HG02973 (cell line): Measurements from ENCODE around the gene RASA3.
A peak's percentile ranks its signal among the peaks of the same experiment; 100 is the strongest.
"Not testable (repeated sequence)": the region's sequence is repeated elsewhere in the genome, so short reads cannot be mapped to it uniquely, and the experiment has no call there.

Experiments used
- ATAC-seq: cut with Tn5 transposase; IDR thresholded peaks from one replicate; pipeline ENCODE4 v1.9.1; 2021; ENCODE audit warnings: moderate library complexity; ENCODE audit not compliant: unreplicated experiment

The RASA3 gene

DNA sequence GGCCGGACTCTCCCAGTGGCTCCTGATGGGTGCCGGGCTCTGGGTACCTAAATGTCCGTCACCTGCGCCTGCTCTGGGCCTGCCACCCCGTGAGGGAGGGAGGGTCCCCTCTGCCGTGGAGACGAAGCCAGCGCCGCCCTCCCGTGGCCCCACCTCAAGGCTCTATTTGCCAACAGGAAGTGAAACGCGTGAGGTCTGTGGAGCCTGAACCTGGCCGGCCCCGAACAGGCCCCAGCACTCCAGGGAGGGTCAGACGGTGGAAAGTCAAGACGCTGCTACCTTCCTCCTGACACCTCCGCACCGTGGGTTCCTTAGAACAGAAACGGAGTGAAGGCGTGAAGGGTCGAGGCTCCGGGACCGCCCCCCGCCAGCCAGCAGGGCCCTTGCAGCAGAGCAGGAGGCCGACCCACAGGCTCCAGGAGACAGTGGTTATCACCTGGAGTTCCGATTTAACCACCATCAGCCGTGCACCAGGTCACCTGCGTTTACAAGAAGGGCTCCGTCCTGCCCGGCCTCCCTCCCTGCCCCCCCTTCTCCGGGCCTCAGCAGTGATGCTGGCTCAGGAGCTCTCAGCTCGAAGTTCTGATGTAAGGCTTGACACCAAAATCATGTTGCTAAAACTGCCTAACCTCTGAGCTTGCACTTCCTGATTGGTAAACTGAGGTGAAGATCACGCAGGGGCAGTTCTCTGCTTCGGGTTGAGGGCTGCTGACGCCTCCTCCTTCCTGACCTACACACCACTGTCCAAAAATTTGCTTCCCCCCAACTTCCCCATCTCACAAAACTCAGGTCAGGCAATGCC lies 107.6 kb downstream of the RASA3 start:
- peak; percentile 77 for ATAC-seq

DNA sequence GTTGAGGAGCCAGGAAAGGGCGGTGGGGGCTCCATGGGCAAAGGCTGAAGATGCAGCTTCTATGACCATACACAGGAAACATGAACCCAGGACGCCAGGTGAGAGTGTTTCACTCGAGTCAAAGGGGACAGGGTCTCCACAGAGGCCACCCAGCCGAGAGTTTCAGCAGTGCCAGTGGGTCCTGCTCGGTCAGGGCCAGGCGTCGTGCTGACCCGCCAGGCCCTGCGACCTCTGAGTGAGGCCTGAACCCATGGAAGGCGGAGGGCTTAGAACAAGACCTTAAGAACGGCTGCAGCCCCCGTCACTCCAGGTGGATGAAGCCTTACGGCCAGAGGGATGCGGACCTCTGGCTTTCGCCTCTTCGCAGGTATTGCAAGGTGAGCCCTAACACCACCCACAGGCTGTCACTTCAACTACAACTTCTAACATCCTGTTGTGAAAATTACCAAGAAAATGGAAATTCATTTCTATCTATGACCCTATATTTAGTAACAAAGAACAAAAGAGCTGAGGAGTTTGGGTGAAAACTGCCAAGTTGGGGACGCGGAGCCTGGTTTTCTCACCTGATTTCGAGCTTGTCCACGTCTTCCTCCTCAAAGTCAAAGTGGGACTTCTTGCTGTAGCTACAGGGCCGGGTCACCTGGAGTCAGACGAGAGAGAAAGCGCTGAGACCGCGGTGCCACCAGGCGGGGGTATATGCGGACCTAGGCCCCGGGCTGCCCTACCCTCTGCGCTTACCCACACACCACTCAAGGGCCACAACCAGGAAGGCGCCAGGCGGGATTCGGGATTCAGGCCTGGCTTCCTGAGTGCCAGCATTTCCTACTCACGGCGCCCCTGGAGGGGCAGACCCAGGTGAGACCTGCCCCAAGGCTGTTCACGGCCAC lies 108.5 kb downstream of the RASA3 start:
- ATAC-seq, result no peak

DNA sequence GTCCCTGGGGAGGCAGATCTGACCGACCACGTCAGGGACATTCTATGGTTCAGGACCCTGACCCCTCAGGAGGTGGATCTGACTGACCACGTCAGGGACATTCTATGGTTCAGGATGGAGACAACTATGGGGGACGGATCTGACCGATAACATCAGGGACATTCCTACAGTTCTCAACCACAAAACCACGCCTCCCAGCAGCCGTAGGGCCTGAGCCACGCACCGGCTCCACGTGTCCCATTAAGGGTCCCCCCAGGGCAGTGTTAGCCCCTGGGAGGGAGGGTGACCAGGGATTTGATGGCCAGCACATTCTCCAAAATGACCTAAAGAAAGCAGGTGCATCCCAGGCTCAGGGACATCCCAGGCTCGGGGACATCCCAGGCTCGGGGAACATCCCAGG lies 109.5 kb downstream of the RASA3 start:
- ATAC-seq, result no peak

DNA sequence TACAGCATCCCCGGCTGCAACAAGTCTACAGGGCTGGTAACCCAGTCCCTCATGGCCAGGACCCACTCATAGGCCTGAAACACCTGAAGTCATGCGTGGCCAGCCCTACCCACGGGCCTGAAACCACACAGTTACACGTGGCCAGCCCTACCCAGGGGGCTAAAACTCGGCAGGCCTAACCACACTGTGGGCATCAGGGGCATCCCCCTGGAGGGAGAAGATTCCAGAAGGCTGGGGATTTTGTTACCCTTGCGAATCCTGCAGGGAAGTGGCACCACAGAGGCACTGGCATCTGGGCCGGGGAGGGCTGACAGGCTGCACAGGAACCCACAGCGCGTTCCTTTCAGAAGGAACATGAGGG lies 110.1 kb downstream of the RASA3 start:
- ATAC-seq, result no peak

DNA sequence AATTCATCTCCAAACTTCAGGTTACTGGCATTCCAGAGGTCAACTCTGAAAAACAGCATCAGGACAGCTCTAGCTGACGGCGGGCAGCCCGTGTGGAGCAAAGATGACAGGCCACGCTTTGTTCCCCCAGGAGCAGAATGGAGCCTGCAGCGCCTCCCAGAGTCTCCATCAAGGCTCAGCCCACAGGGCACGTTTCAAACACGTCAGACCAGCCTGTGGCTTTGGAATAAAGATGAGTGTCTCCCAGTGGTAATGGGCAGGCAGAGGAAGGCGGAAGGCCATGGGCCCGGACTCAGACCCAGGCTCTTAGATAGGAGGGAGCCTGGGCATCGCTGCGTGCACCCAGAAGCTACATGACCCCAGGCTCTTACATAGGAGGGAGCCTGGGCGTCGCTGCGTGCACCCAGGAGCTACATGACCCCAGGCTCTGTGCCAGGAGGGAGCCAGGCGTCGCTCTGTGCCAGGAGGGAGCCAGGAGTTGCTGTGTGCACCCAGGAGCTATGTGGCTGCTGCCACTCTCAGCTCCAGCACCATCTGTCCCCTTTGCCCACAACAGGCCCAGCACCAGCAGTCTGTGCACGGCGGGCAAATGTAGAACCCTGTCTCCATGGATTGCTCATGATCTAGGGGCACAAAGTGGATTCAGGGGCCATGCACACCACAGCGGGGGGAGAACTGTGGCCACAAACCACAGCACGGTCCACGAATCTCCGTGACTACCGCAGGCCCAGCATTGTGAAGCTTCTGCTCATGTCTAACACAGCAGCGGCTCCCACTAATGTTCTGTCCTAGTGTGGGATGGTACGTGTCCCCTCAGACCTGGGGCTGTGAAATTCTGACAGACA lies 110.7 kb downstream of the RASA3 start:
- no peak for ATAC-seq

DNA sequence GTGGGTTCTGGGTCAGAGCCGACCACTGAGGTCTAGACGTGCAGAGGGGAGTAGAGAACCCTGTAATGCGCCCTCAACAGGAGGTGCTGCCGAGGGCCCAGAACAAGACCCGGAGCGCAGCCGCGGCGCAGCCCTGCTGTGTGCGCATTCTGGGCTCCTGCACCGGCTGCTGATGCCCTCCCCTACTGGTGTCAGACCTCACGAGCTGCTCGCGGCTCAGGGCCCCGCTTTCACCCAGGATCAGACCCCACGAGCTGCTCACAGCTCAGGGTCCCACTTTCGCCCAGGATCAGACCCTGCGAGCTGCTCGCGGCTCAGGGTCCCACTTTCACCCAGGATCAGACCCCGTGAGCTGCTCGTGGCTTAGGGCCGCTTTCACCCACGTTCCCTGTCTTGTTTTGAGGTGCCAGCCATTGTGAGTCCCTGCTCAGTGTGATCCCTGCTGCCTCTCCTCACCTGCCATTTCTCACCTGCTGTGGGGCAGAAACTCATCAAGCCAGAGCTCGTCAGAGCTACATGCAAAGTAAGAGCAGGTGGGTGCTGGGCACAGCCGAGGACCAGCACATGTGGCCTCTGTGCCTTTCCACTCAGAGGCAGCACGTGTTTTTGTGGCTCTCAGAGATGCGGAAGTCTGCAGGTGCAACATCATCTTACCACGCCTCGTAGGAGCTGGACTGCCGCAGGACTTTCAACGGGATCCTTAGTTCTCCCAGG lies 111.5 kb downstream of the RASA3 start:
- no peak for ATAC-seq

DNA sequence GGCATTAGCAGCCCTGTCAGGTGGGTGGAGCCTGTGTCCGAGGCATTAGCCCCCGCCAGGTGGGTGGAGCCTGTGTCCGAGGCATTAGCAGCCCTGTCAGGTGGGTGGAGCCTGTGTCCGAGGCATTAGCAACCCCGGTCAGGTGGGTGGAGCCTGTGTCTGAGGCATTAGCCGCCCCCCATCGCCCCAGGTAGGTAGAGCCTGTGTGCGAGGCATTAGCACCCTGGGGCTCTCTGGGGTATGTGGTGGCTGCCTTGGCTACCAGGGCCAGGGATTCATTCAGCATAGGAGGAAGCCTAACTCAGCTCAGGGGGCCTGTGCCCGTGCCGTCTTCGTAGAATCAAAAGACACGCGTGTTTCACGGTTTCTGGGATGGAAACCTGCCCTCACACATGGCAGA lies 112.3 kb downstream of the RASA3 start:
- ATAC-seq, result not testable (repeated sequence)

DNA sequence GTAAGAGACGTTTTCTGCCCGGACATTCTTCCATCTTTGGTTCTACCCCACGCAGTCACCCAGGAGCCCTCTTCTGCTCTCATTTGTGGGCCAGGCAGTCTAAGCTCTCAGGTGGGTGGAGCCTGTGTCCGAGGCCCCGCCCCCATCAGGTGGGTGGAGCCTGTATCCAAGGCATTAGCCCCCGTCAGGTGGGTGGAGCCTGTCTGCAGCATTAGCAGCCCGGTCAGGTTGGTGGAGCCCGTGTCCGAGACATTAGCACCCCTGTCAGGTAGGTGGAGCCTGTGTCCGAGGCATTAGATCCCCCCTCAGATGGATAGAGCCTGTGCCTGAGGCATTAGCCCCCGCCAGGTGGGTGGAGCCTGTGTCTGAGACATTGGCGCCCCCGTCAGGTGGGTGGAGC lies 113.1 kb downstream of the RASA3 start:
- no peak for ATAC-seq

DNA sequence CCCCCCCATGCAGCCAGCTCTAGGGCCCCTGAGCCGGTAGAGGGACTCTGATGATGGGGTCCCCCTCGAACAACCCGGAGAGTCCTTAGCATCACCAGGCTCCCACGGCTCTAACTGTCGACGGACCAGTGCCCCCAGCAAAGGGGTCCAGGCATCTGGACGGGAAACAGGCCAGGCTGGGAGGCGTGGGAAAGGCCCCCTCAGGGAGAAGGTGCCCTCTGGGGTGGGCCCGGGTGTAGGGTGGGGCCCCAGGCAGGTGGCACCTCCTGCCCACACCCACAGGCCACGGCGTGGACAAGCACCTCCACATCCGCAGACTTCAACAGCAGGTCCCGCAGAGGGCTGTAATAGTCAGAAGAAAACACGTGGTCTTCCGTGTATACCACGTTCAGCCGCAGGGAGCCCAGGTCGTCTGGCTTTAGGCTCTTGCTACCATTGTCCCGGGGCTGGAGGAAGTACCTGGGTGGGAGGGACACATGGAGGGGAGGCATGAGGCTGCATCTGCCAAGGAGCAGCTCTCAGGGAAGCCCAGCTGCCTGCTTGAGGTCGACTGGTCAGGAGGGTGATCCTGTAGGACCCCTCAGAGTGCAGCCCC lies 113.9 kb downstream of the RASA3 start:
- no peak for ATAC-seq

DNA sequence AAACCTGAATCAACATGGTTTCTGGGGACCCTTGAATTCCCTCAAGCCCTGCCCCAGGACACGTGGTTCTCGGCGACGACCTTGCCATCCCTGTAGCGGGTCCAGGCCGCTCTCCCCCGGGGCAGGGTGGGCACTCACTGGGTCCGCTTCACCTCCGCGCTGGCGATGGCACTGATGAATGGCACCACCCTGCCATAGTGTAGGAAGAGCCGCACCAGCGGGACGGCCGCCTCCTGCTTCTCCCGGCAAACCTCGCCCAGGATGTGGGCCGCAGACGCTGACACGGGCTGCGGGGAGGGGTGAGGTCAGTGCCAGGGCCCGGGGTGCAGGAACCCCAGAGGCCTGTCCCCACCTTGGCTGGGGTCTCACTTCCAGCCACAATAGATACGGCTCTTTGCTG lies 114.5 kb downstream of the RASA3 start:
- ATAC-seq, result no peak

DNA sequence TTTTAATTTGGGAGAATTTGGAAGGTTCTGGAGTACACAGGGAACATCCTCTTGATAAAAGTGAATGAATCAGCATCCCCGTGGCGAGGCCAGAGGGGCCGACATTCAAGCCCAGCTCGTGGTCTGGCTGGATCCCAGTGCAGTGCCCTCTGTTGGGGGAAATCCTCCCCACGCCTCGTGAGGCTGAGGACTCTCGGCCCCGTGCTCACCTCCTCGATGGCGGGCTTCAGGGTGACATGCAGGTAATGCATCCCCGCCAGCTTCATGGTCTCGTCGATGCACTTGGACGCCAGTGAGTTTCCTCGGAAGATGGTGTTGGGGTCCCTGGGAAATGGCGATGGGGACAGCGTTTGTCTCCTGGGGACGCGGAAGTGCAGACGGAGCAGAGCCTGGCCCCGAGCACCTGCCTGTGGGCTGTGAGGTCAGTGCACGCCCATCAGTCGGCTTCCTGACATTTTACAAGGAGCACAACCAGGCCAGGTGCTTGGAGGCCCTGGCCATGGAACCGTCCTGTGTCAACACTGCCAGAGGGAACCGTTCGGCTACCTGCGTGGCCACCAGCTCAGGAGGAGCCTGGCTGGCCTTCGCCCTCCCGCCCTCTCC lies 115.3 kb downstream of the RASA3 start:
- no peak for ATAC-seq

DNA sequence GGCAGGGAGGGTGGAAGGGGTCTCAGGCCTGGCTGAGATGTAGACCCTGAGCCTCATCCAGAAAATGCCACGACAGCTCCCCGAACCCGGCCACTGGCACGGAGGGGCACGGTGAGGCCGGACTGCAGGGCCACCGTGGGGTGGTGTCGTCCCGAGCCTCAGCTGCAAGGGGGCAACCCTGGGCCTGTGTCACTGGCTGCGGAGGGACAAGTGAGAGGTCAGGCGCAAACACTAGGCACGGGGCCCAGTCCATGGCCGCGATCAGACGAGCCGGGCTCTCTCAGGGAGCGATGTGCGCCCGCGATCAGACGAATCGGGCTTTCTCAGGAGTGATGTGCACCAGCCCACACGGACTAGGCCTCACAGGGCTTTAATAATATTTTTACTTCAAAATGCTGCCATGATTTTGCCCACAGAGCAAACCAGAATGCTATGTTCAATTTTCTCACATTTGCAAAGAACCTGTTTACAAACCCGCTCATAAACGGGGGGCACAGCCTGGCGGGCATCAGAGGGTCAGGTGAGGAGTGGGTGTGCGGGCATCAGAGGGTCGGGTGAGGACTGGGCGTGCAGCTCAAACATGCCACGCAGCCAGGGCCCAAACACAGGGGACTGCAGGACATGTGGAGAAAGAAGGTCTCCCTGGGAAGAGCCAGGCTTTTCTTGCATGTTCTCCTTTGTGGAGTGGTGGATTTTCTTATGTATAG lies 115.9 kb downstream of the RASA3 start:
- no peak for ATAC-seq

DNA sequence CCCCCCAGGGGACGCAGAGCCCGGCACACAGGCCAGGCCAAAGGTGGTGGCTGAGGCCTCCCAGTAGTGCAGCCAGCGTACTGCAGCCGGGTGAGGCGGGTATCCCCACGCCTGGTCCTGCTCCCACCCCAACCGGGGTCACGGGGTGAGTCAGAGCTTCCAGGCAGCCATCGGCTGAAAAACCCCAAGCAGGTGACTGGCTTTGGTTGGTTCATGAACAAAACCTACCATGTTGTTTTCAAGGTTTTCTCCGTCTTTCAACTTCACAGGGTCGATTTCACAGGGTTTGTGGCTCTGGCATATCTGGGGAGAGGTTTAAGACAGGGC lies 116.5 kb downstream of the RASA3 start:
- no peak for ATAC-seq

DNA sequence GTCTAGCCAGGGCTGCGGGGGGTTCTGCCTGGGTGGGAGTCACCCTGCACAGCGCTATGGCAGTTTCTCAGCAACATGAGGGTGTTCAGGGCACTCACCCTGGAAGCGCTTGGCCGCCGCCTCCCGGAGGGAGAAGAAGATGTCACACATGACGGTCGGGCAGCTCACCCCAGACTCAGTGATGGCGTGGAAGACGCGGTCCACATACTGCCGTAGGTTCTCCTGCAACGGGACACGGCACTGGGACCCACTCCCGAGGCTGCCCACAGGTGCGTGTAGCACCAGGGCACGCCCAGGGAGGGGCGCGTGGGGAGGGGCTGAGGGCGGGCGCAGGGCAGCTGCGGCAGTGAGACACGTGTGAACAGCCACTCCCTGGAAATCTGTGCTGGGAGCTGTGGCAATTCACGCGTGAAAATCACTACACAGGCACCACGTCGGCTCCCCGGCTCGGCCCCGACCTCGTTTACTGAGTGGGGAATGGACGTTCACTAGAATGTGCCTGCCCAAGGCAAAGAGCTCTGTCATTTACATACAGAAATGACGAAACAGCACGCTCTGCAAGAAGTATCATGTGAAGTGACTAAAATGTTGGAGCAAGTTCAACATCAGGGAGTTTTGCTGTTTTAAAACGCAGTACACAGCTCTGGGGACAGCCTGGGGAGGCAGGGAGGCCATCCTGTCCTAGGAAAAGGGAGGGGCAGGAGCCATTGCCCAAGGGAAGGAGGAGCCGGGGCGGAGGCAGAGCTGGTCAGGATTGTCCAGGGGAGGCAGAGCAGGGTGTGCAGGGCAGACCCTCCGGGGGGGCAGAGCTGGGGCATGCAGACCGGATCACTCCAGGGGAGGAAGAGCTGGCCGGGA lies 117.1 kb downstream of the RASA3 start:
- ATAC-seq, result no peak

DNA sequence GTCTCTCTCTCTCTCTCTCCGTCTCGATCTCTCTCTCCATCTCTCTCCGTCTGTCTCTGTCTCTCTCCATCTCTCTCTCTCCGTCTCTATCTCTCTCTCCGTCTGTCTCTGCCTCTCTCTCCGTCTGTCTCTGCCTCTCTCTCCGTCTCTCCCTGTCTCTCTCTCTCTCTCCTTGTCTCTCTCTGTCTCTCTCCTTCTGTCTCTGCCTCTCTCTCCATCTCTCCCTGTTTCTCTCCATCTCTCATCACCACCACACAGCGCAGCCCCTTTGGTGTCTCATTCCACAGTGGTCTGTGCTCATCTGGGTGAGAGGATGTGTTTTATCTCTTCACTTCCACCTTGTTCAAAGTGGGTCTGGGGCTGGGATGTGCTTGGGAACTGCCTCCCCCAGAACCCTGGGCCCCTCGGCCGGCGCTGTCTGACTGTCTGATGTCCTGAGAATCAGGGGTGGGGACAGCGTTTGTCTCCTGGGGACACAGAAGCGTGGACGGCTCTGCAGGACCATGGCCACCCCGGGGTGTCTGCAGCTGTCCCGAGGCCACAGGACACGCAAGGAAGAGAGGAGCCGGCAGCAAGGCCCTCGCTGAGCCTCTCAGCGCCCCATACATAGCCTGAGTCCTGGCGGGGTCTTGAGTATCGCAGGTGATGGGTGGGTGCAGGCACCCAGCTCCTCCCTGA lies 118.3 kb downstream of the RASA3 start:
- ATAC-seq, result no peak

DNA sequence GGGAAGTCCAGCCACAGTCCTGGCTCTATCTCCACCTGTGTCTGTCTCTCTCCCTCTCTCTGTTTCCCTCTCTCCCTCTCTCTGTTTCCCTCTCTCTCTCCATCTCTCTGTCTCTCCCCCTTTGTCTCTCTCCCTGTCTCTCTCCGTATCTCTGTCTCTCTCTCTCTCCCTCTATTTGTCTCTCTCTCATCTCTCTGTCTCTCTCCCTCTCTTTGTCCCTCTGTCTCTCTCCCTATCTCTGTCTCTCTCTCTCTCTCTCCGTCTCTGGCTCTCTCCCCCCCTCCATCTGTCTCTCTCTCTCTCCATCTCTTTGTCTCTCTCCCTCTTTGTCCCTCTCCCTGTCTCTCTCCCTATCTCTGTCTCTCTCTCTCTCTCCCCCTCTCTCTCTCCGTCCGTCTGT lies 119.1 kb downstream of the RASA3 start:
- no peak for ATAC-seq

DNA sequence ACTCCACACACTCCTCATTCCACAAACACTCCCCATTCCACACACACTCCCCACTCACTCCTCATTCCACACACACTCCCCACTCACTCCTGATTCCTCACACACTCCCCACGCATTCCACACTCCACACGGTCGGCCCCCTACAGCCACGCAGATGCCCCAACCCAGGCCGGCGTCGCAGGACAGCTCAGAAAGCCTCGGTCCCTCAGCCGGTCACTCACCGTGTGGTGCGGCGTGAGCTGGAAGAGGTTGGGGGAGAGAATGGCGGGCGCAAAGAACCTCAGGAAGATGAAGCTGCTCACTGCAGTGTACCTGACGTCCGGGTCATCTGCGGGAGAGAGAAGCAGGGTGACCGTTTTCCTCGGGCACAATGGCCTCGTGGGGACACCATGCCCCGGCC lies 119.5 kb downstream of the RASA3 start:
- no peak for ATAC-seq

DNA sequence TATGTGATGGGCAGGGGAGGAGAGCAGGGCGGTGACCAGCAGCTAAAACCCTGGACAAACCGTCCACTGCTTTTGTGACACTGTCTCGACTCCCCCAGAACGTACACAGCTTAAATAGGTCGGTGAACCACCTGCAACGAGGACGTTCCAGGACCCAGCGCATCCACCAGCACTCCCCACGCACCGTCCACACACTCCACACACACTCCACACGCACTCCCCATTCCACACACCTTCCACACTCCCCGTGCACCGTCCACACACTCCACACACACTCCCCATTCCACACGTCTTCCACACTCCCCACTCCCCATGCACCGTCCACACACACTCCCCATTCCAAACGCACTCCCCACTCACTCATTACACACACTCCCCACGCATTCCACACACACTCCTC lies 120.3 kb downstream of the RASA3 start:
- ATAC-seq, result no peak
